B cell (primary cell): ENCODE results near the gene TNF. TPM values are rescaled to one million over a fixed set of nuclear protein-coding genes. Genes with fewer than 3 reads are reported as not detected.

Source experiments
- ATAC-seq: fragments of 200-7000 bp; cut with Tn5 transposase; one replicate; pipeline ENCODE4 v1.10.0; 2021; ENCODE audit warnings: low read depth, mild to moderate bottlenecking, moderate number of reproducible peaks, moderate library complexity
- CTCF ChIA-PET: fragments of 350-600 bp; sonication (Branson Sonifier 250); formaldehyde crosslinking; loops from one replicate; lab custom pipeline; 2021; ENCODE audit warnings: antibody characterized with exemption, inconsistent platforms; lab: Charles Lee
- POLR2A ChIA-PET: fragments of 350-600 bp; sonication (Branson Sonifier 250); formaldehyde crosslinking; loops from one replicate; lab custom pipeline; 2021; ENCODE audit warnings: antibody characterized with exemption; lab: Charles Lee
- DNase-seq: peaks from one replicate; pipeline ENCODE4 v3.0.0; 2013
- H2AFZ ChIP-seq: 2 replicates; pipeline ENCODE4 v1.6.1; 2012; ENCODE audit warnings: mild to moderate bottlenecking, low read depth, low read length; ENCODE audit not compliant: insufficient read depth, poor library complexity, severe bottlenecking
- H3K27ac ChIP-seq, 2 donors: 1 replicate in 1 of 2; 2 replicates in 1 of 2; pipeline ENCODE4 v1.5.1; 2012 to 2013; ENCODE audit warnings: low read length in 2 of 2, mild to moderate bottlenecking in 2 of 2, moderate library complexity in 1 of 2
- H3K27me3 ChIP-seq, 4 experiments: fragments of 200-600 bp in 1 of 4; sonication (generic) in 1 of 4; replicated peaks in 1 of 4; 1 replicate in 2 of 4; 2 replicates in 2 of 4; pipeline versions ENCODE4 v1.6.1 to v1.7.0; 2013 to 2016; ENCODE audit warnings: low read length in 3 of 4, mild to moderate bottlenecking in 2 of 4, mixed read lengths in 1 of 4, moderate library complexity in 1 of 4; ENCODE audit not compliant: insufficient read depth in 4 of 4, control insufficient read depth in 3 of 4; ENCODE audit errors: control extremely low read depth in 1 of 4
- H3K36me3 ChIP-seq, 2 experiments: replicated peaks in 1 of 2; 1 replicate in 1 of 2; 2 replicates in 1 of 2; pipeline versions ENCODE4 v1.6.1 to v1.7.1; 2013; ENCODE audit warnings: low read length in 1 of 2; ENCODE audit not compliant: insufficient read depth in 2 of 2, control insufficient read depth in 1 of 2; ENCODE audit errors: control extremely low read depth in 1 of 2, extremely low read depth in 1 of 2
- H3K4me1 ChIP-seq, 2 donors: fragments of 200-600 bp in 1 of 2; sonication (generic) in 1 of 2; 1 replicate in 1 of 2; 2 replicates in 1 of 2; pipeline versions ENCODE4 v1.5.1 to v1.6.1; 2013 to 2017; ENCODE audit warnings: low read length in 2 of 2; ENCODE audit not compliant: control insufficient read depth in 2 of 2, insufficient read depth in 2 of 2
- H3K4me2 ChIP-seq: replicated peaks from 2 replicates; pipeline ENCODE3; 2012; ENCODE audit warnings: mild to moderate bottlenecking, low read depth, low read length; ENCODE audit not compliant: poor library complexity, severe bottlenecking
- H3K4me3 ChIP-seq, 5 experiments: fragments of 200-600 bp in 1 of 5; sonication (generic) in 1 of 5; 1 replicate in 3 of 5; 2 replicates in 2 of 5; pipeline versions ENCODE4 v1.5.1 to v1.7.0; 2011 to 2016; ENCODE audit warnings: low read length in 4 of 5, mild to moderate bottlenecking in 4 of 5, low read depth in 2 of 5, control low read depth in 1 of 5, moderate library complexity in 1 of 5; ENCODE audit not compliant: insufficient read depth in 1 of 5; ENCODE audit errors: control extremely low read depth in 1 of 5, extremely low read depth in 1 of 5
- H3K79me2 ChIP-seq: fragments of 200-600 bp; sonication (generic); one replicate; pipeline ENCODE4 v1.6.0; 2016; ENCODE audit warnings: low read length; ENCODE audit not compliant: control insufficient read depth, insufficient read depth
- H3K9ac ChIP-seq: fragments of 200-600 bp; sonication (generic); 2 replicates; pipeline ENCODE4 v1.6.1; 2017; ENCODE audit warnings: mild to moderate bottlenecking, low read length, moderate library complexity
- H3K9me3 ChIP-seq, 3 donors: one replicate each; pipeline versions ENCODE4 v1.6.1 to v1.7.1; 2013; ENCODE audit warnings: low read length in 2 of 3; ENCODE audit not compliant: control insufficient read depth in 2 of 3, insufficient read depth in 1 of 3; ENCODE audit errors: control extremely low read depth in 1 of 3
- H4K20me1 ChIP-seq: 2 replicates; pipeline ENCODE4 v1.6.0; 2012; ENCODE audit warnings: mild to moderate bottlenecking, low read length; ENCODE audit not compliant: insufficient read depth, control insufficient read depth, poor library complexity, severe bottlenecking
- H3K27ac Mint-ChIP-seq: one replicate; pipeline ENCODE4 v1.8.0; 2021; ENCODE audit warnings: mixed read lengths
- H3K27me3 Mint-ChIP-seq: one replicate; pipeline ENCODE4 v1.8.0; 2021; ENCODE audit warnings: mixed read lengths
- H3K4me1 Mint-ChIP-seq: one replicate; pipeline ENCODE4 v1.8.0; 2021; ENCODE audit warnings: mixed read lengths
- H3K4me3 Mint-ChIP-seq: one replicate; pipeline ENCODE4 v1.8.0; 2021; ENCODE audit warnings: mixed read lengths
- H3K9me3 Mint-ChIP-seq: one replicate; pipeline ENCODE4 v1.8.0; 2022; ENCODE audit warnings: mixed read lengths; ENCODE audit not compliant: insufficient read depth
- CTCF ChIP-seq: fragments of 200-600 bp; IDR thresholded peaks from one replicate; pipeline ENCODE4 v1.8.0; 2022; ENCODE audit warnings: antibody characterized with exemption, mild to moderate bottlenecking
- EZH2 ChIP-seq: IDR thresholded peaks from 2 replicates; pipeline ENCODE4 v1.6.1; 2012; ENCODE audit warnings: borderline replicate concordance, low read depth, mild to moderate bottlenecking, moderate library complexity, low read length; ENCODE audit not compliant: insufficient read depth, poor library complexity, severe bottlenecking
- WGBS: methylation state at CpG from one replicate; pipeline ENCODE4 v1.1.5; 2013; ENCODE audit warnings: missing lambda C conversion rate; ENCODE audit not compliant: insufficient coverage; 5-methylcytosine and 5-hydroxymethylcytosine counted together
- intact Hi-C: fragments of 100-400 bp; cut with micrococcal nuclease; formaldehyde crosslinking; loops from one replicate; pipeline ENCODE4 v1.10.0; 2022
- polyA minus RNA-seq: library from RNA; depleted of rRNA, polyadenylated mRNA; stranded (reverse); fragments of >200 nt; gene quantifications from 2 replicates; pipeline ENCODE4 v1.2.3, GENCODE V29; 2012
- polyA plus RNA-seq: library from polyadenylated mRNA; depleted of rRNA; stranded (reverse); fragments of >200 nt; gene quantifications from 2 replicates; pipeline ENCODE4 v1.2.3, GENCODE V29; 2012
- total RNA-seq, 2 donors: library from RNA; stranded (reverse); fragments of 120-200 nt in 1 of 2; gene quantifications; 1 replicate in 1 of 2; 2 replicates in 1 of 2; pipeline versions ENCODE4 v1.2.3 to v1.2.4, GENCODE V29; 2013 to 2022

The TNF gene
- 22.2 and 22.6 TPM in 2 replicates for total RNA-seq
- 8.8 TPM for total RNA-seq (2013)
- polyA plus RNA-seq, result 15.6 and 21.9 TPM in 2 replicates
- polyA minus RNA-seq, result 29.8 and 30.8 TPM in 2 replicates

- H3K4me2 ChIP-seq, result peak within 1 kb of the TSS; percentile 88
- ChIA-PET CTCF (interaction anchor here (1.5 to 35.3 kb wide), 5 partner anchors 8 to 152 kb away, joined by 4 to 2241 read pairs (median 22); partner anchors contain the start of genes ATP6V1G2, LST1, LTA and LTB), POLR2A (interaction anchor here (1.1 to 42.6 kb wide), 3 partner anchors 9 to 34 kb away, joined by 4 to 1450 read pairs (median 1450); partner anchors contain the start of genes ATP6V1G2, DDX39B, LST1 and LTA)
- H3K27ac Mint-ChIP-seq, result peak within 1 kb of the TSS; percentile 93
- peaks cover 80 to 99% of the 10 kb centered on the region in 2 donors for H3K4me1 ChIP-seq
- H3K27me3 ChIP-seq, result no peaks in the 10 kb centered on the region
- no peaks in the 10 kb centered on the region for H3K9me3 Mint-ChIP-seq
- no peaks in the 10 kb centered on the region for H3K27me3 Mint-ChIP-seq
- peak within 1 kb of the TSS; percentile 77 to 89 for H3K27ac ChIP-seq
- H3K79me2 ChIP-seq, result peaks cover 93% of the 10 kb centered on the region
- no peaks in the 10 kb centered on the region for H3K9me3 ChIP-seq
- peaks cover 2 to 29% of the 10 kb centered on the region in 2 experiments for H3K36me3 ChIP-seq
- peak within 1 kb of the TSS; percentile 89 for H3K4me3 Mint-ChIP-seq
- H3K4me3 ChIP-seq, result peak within 1 kb of the TSS; percentile 74 to 87 (median 77)
- peak within 1 kb of the TSS; percentile 36 for H2AFZ ChIP-seq
- H3K4me1 Mint-ChIP-seq, result peaks cover 94% of the 10 kb centered on the region
- 0% methylated on average over 15 of the region's 19 CpGs for WGBS
- intact Hi-C loops, result no loop called here
- ATAC-seq, result peak; percentile 40
- TF ChIP-seq EZH2 (no peak), CTCF (no peak)
- peaks cover 19% of the 10 kb centered on the region for H4K20me1 ChIP-seq
- peak; percentile 84 for DNase-seq
- H3K9ac ChIP-seq, result peak within 1 kb of the TSS; percentile 74
Measured at GRCh38 chr6:31575335-31575901, at the start of gene TNF. Gene TNF, plus strand, starts transcription at chr6:31575565. Its CDS starts 177 bp downstream, at chr6:31575742.
